ENCODE data around the gene BABAM1.

BABAM1 gene

DNA sequence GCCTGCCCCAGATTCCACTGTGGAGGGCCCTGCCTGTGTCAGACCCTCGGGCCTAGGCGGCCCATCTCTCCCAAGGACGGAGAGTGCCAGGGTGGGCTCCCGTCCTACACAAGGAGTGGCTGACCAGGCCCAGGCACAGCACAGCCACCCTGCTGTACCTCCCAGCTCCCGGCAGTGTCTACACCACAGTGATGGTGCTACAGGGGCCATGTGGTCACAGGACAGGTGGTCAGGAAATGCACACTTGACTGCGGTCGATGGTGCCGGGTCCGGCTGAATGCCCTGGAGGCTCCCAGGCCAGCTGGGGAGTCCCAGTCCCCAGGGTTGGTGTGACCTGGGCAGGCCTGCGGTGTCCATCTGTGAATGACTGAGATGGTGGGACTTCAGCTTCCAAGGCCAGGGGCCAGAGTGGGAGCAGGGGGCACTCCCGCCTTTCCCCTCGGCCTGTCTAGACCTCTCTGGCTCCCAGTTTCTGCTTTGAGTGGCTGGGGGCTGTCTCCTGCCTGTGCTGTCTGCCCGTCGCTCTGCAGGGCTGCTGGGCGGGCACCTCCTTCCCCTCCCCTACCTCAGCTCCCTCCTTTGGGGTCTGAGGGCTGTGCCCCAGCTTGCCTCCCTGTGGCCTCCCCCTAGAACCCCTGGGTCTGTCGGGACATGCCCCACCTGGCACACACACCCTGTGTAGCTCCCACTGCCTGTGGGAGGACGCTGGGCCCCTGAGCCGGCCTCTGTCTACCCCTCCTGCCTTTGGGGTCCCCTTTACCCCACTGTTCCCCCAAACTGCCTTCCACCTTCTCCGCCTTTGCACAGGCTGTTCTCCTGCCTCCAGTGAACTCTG, 54.6 kb downstream of the BABAM1 start:
- no peak for DNase-seq (ENCODE audit: low read depth in 1 of 2, low spot score in 1 of 2)

- DNase-seq (ENCODE audit: low read depth in 1 of 2, low spot score in 1 of 2): no peak
These were observed 55.6 kb downstream of the BABAM1 start for GRCh38 chr19:17322854-17323253.

- DNase-seq (ENCODE audit: low read depth in 1 of 2, low spot score in 1 of 2): no peak
These were observed 56.2 kb downstream of the BABAM1 start for GRCh38 chr19:17323300-17323963.

GRCh38 chr19:17323964-17324332, 56.7 kb downstream of the BABAM1 start:
- DNase-seq (ENCODE audit: low read depth in 1 of 2, low spot score in 1 of 2): no peak

GRCh38 chr19:17324357-17325114, 57.3 kb downstream of the BABAM1 start:
- no peak for DNase-seq (ENCODE audit: low read depth in 1 of 2, low spot score in 1 of 2)

GRCh38 chr19:17325133-17325532, 57.9 kb downstream of the BABAM1 start:
- no peak for DNase-seq (ENCODE audit: low read depth in 1 of 2, low spot score in 1 of 2)

DNA sequence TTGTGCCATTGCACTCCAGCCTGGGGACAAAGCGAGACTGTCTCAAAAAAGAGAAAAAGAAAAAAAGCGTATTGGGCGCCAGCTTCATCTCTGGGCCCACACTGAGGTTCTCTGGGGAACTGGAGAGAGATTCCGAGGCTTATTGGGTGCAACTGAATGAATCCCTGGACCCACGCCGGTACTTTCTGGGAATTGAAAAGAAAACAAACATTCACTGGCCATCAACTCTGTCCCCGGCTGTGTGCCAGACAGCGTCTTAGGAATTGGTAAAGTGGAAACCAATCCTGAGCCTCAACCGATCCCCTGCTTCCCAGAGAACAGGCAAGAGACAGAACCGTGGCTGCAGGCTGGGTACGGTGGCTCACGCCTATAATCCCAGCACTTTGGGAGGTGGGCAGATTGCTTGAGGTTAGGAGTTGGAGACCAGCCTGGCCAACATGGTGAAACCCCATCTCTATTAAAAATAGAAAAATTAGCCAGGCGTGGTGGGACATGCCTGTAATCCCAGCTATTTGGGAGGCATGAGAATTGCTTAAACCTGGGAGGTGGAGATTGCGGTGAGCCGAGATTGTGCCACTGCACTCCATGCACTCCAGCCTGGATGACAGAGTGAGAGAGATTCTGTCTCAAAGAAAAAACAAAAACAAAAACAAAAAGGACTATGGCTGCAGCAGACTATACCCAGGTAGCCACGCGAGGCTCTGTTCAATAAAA, 58.8 kb downstream of the BABAM1 start:
- no peak for DNase-seq (ENCODE audit: low read depth in 1 of 2, low spot score in 1 of 2)

DNA sequence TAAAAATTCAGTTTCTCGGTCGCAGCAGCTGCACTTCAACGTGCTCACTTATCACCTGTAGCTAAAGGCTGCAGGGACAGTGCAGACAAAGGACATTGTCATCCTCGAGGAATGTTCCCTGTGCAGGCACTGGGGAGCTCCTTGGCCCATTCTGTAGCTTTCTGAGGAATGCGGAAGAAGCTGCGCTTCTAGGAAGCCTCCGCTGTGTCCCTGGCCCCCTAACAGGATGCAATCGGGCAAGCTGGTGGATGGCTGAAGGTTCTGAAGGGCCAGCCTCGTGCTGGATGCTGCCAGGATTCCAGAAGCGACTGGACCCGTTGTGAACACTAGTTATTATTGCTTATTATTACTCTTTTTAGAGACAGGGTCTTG, 59.3 kb downstream of the BABAM1 start:
- no peak for DNase-seq (ENCODE audit: low read depth in 1 of 2, low spot score in 1 of 2)

- no peak for DNase-seq (ENCODE audit: low read depth in 1 of 2, low spot score in 1 of 2)
These were observed 59.9 kb downstream of the BABAM1 start for GRCh38 chr19:17327068-17327653.

DNA sequence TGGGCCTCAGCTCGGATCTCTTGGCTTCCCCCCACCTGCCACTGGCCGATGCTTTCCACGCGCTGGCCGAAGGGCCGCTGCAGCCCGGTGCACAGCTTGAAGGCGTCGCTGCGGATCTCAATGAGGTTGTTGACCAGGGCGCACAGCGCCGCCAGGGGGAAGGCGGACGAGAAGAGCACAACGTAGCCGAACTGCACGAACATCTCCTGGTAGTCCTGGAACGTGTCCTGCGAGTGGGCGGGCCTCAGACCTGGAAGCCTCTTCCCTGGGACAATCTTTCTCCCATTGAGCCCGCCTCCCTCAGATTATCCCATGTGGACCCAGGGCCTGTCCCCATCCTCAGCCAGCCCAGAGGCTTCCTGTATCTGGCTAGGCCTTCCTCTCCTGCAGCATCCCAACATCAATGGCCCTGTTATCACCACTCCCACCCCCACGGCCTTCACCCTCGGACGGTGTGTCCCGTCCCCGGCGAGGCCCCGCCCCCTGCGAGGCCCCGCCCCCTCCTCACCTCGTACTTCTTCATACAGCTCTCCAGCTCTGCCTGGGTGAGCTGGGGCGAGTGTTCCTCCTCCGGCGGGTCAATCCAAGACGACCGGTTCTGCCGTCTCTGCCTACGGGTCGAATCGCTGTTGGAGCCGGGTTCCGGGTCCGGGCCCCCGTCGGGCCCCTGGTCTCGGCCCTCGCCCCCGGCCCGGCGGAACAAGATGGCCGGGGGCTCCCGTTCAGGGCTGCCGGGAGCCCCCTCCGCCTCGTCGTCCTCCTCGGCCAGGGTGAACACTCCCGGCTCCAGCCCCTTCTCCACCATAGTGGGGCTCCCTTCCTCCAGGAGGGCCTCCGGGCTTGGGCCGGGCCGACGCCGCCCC, 60.6 kb downstream of the BABAM1 start:
- peak in 1 of 2 donors; percentile 49 for DNase-seq (ENCODE audit: low read depth in 1 of 2, low spot score in 1 of 2)

Data from stimulated activated CD4-positive, alpha-beta T cell treated with anti-CD3 and anti-CD28 coated beads, Interleukin-15, amount 100 ng/mL, for 1 hour (primary cell).